HG03108 (cell line): ENCODE data around the gene SIT1.

Experiments
- ATAC-seq: cut with Tn5 transposase; IDR thresholded peaks from one replicate; pipeline ENCODE4 v1.9.1; 2021; ENCODE audit warnings: moderate library complexity; ENCODE audit not compliant: unreplicated experiment

Gene SIT1

DNA sequence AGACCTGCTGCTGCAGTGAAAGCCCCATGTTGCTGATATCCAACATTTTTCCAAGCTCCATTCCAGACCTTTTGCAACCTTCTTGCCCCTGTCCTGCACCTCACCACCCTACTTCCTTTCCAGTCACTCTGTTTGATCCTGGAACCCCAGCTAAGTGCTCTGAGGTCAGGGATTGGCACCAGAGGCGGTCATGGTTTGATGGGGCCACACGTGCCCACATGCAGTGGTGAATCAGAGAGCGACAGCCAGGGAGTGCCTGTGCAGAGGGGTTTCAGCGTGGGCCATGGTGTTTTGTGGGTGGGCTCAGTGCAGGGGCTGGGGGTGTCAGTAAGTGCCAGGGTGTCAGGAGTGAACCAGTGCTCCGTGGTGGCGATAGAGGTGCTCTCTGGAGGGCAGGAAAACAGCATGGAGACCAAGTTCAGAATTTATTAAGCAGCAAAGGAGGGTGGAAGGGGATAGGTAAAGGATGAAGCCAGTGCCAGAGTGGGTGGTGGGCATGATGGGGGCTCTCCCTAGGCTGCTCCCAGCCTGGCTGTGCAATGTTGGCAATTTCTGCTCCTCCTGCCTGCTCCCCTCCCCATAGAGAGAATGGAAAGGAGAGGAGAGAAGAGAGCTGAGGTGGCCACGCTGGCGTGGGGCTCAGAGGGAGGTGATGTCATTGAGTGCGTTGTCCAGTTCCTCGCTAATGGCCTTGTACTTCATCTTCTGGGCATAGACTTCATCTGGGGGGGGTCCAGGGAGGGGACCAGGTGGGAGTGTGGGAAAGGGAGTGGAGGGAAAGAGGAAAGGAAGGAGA lies 32.0 kb upstream of the SIT1 start:
- no peak for ATAC-seq

GRCh38 chr9:35682051-35682450 lies 31.3 kb upstream of the SIT1 start:
- no peak for ATAC-seq

DNA sequence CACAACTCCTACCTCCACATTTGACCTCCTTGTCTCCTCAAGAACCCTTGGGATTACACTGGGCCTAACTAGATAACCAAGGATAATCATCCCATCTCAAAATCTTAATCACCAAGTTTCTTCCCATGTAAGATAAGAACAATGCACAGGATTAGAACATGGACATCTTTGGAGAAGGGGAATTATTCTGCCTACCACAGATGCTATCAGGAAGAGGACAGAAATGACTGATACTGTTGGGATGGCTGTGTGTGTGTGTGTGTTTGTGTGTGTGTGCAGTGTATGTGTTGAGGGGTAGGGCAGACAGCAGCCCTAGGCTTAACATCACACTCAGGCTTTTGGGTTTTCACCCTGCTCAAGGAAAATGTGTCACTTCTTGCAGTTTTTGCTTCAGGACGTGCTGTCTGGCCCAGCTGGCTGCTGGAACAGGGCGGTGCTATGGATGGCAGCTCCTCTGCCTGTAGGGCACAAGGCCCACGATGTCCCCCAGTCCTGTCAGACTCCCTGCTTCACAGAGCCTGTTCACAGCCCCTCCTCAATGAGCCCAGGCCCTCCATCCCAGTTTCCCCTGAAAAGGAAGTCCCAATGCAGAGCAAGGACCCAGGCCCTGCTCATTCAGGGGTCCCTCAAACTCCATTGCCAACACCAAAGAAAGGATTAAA lies 30.7 kb upstream of the SIT1 start:
- no peak for ATAC-seq

GRCh38 chr9:35680331-35681105 lies 29.8 kb upstream of the SIT1 start:
- no peak for ATAC-seq

GRCh38 chr9:35679766-35680330 lies 29.1 kb upstream of the SIT1 start:
- ATAC-seq = no peak

DNA sequence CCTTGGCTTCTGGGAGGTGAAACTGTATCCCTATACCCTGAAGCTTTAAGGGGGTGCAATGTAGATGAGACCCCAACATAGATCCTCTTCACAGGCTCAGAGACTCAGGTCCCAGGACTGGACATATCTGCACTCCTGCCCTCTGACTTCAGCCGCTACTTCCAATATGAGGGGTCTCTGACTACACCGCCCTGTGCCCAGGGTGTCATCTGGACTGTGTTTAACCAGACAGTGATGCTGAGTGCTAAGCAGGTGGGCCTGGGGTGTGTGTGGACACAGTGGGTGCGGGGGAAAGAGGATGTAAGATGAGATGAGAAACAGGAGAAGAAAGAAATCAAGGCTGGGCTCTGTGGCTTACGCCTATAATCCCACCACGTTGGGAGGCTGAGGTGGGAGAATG lies 28.4 kb upstream of the SIT1 start:
- ATAC-seq = no peak

DNA sequence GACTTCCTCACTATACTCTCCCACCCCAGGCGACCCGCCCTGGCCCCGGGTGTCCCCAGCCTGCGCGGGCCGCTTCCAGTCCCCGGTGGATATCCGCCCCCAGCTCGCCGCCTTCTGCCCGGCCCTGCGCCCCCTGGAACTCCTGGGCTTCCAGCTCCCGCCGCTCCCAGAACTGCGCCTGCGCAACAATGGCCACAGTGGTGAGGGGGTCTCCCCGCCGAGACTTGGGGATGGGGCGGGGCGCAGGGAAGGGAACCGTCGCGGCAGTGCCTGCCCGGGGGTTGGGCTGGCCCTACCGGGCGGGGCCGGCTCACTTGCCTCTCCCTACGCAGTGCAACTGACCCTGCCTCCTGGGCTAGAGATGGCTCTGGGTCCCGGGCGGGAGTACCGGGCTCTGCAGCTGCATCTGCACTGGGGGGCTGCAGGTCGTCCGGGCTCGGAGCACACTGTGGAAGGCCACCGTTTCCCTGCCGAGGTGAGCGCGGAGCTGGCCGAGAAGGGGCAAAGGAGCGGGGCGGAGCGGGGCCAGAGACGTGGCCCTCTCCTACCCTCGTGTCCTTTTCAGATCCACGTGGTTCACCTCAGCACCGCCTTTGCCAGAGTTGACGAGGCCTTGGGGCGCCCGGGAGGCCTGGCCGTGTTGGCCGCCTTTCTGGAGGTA lies 25.1 kb upstream of the SIT1 start:
- ATAC-seq = peak; percentile 45

DNA sequence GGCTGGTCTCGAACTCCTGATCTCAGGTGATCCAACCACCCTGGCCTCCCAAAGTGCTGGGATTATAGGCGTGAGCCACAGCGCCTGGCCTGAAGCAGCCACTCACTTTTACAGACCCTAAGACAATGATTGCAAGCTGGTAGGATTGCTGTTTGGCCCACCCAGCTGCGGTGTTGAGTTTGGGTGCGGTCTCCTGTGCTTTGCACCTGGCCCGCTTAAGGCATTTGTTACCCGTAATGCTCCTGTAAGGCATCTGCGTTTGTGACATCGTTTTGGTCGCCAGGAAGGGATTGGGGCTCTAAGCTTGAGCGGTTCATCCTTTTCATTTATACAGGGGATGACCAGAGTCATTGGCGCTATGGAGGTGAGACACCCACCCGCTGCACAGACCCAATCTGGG lies 24.5 kb upstream of the SIT1 start:
- ATAC-seq = no peak

GRCh38 chr9:35674025-35674361 lies 23.3 kb upstream of the SIT1 start:
- ATAC-seq = no peak

DNA sequence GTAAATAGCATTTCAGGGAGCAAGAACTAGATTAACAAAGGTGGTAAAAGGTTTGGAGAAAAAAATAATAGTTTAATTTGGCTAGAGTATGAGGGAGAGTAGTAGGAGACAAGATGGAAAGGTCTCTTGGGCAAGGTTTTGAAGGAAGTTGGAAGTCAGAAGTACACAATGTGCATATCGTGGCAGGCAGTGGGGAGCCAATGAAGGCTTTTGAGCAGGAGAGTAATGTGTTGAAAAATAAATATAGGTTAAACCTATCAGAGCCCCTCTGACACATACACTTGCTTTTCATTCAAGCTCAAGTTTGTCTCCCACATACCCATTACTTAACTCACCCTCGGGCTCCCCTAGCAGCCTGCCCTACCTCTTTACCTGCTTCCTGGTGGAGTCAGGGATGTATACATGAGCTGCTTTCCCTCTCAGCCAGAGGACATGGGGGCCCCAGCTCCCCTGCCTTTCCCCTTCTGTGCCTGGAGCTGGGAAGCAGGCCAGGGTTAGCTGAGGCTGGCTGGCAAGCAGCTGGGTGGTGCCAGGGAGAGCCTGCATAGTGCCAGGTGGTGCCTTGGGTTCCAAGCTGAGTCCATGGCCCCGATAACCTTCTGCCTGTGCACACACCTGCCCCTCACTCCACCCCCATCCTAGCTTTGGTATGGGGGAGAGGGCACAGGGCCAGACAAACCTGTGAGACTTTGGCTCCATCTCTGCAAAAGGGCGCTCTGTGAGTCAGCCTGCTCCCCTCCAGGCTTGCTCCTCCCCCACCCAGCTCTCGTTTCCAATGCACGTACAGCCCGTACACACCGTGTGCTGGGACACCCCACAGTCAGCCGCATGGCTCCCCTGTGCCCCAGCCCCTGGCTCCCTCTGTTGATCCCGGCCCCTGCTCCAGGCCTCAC lies 22.6 kb upstream of the SIT1 start, which contains the start of gene CA9:
Gene CA9, plus strand, starts transcription at position 797 of the 893 bp plus-strand sequence. Its CDS starts 32 bp downstream, at position 829.
- no peak for ATAC-seq

DNA sequence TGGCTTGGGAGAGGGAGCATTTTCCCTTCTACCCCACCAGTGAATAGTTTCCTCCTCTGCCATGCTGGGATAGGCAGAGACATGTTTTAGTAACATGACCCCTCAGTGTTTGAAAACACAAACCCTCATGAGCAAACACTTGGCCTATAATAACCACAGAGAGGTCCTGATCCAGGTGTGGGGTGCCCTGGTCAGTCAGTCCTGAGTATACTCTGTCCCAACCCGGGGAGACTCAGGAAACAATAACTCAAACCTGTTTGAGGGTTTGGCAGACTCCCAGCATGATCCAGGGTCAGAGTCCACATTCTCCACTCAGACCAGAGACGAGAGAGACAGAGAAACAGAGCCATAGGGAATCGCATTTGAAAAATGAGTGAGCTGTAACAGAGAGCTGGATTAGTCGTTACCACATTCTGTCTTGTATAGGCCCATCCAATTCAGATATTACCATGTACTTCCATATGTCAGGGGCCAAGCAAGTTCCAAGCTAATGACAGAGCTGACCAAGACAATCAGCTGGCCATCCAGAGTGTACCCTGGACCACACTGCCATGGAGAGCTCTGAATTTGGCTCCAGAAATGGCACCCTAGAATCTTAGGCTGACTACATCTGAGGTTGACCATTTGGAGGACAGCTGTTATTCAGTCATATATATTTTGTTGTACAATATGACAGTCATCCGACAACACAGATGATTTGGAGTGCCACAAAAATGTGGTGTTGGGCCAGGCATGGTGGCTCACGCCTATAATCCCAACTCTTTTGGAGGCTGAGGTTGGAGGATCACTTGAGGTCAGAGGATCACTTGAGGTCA lies 18.8 kb upstream of the SIT1 start:
- no peak for ATAC-seq

DNA sequence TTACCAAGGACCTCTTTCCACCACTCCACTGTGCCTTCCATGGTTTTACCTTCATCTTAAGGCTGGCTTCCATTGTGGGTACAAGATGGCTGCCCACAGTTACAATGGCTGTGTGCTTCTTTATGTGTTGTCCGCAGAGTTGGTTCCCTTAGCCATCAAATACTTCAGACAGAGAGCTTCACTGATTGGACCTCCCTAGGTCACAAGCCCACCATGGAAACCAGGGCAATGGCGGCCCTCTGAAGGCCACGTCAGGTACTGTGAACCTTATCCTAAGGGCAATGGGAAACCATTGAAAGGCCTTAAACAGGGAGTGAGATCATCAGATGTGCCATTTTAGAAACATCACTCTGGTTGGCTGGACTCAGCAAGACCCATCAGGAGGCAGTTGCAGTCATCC lies 17.2 kb upstream of the SIT1 start:
- ATAC-seq = no peak

GRCh38 chr9:35666549-35666948 lies 15.8 kb upstream of the SIT1 start:
- ATAC-seq = no peak

GRCh38 chr9:35666045-35666444 lies 15.3 kb upstream of the SIT1 start:
- ATAC-seq = no peak

- no peak for ATAC-seq
Measured at GRCh38 chr9:35665471-35665818, 14.7 kb upstream of the SIT1 start.

- peak; percentile 72 for ATAC-seq
Measured at GRCh38 chr9:35664531-35665470, 14.1 kb upstream of the SIT1 start, which contains the start of gene ARHGEF39. ARHGEF39 (minus strand) TSS chr9:35665195; CDS start chr9:35665169, 26 bp downstream.

DNA sequence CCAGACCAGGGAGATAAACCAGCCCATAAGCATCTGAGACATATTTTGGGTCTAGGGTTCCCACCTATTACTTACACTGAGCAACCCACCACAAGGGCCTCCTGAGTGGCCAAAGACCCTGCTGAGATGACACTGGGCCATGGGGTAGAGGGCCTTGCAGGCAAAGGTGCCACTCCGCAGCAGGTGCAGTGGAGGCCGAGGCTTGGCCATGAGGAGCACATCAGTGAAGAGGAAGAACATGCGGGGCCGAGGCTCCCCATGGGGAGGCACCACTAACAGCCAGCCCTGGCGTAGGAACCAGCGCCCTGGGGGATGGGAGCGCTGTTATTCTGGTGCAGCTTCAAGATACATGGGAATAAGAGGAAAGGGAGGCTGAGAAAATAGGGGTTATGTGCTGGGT lies 11.7 kb upstream of the SIT1 start:
- ATAC-seq = no peak

DNA sequence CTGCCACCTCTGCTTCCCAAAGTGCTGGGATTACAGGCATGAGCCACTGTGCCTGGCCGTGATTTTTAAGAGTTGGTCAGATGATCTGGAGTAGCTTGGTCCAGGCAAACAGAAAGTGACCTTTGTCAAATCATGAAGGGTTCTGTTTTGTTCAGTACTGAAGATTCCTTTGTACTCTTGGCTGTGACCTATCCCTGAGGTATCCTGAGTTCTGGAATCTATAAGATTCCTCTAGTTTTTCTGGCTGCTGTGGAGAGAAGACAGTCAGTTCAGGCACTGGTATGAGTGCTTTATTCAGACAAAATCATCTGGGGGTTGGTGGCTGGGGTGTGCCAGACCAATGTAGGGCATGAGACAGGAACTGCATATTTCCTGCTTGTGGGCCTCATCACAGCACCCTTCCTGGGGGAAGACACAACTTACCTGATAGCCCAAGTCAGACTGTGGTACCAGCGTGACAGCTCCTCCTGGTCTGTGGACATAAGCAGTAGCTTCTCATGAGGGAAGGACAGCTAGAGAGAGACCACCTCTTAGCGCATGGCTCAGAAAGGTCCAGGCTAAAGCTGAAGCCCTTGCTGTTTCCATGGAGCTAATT lies 11.1 kb upstream of the SIT1 start:
- ATAC-seq = no peak
